Nephron progenitor cell (in vitro differentiated cells): ENCODE measurements around the gene ADNP.

Experiments used
- DNase-seq: peaks from one replicate; pipeline ENCODE4 v3.0.0; 2021
- H3K27ac Mint-ChIP-seq: 2 replicates; pipeline ENCODE4 v1.8.0; 2021; ENCODE audit warnings: mild to moderate bottlenecking, moderate library complexity, mixed read lengths
- H3K27me3 Mint-ChIP-seq: 2 replicates; pipeline ENCODE4 v1.8.0; 2021; ENCODE audit warnings: mild to moderate bottlenecking, low read depth, mixed read lengths; ENCODE audit not compliant: poor library complexity
- H3K36me3 Mint-ChIP-seq: 2 replicates; pipeline ENCODE4 v1.8.0; 2021; ENCODE audit warnings: low read depth, mixed read lengths
- H3K4me1 Mint-ChIP-seq: 2 replicates; pipeline ENCODE4 v1.8.0; 2021; ENCODE audit warnings: mixed read lengths
- H3K4me3 Mint-ChIP-seq: 2 replicates; pipeline ENCODE4 v1.8.0; 2021; ENCODE audit warnings: mild to moderate bottlenecking, moderate library complexity, mixed read lengths
- H3K9me3 Mint-ChIP-seq: 2 replicates; pipeline ENCODE4 v1.8.0; 2021; ENCODE audit warnings: mild to moderate bottlenecking, moderate library complexity, mixed read lengths
- TF ChIP-seq, protein P1 (sequence below): fragments of 200-600 bp; sonication (generic); IDR thresholded peaks from 2 replicates; pipeline ENCODE4 v1.5.0; 2021; ENCODE audit warnings: antibody characterized with exemption

ADNP gene

DNA sequence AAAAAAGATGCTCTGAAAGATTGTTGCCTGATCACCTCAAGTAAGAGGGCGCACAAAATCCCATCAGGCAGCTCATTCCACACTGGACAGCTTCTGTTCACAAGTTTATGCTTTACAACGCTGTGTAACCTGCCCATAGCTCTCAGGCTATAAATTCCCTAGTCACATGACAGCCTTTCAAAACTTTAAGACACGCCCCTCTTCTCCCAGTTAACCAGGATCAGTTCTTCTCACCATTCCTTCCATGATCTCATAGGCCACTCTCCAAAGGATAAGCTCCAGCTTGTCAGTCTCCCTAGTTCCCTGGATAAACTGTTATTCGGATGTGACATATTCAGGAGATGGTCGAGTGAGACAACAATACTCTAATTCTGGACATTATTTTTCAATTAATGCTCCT, 15.0 kb downstream of the ADNP start:
- Mint-ChIP-seq H3K36me3 (peaks cover 54% of the 10 kb centered on the region), H3K4me3 (no peak overlapping the region), H3K27me3 (no peaks in the 10 kb centered on the region), H3K4me1 (peaks cover 66% of the 10 kb centered on the region), H3K9me3 (no peaks in the 10 kb centered on the region), H3K27ac (peak overlapping the region; percentile 54)
- no peak for DNase-seq
- TF ChIP-seq, protein P1, sequence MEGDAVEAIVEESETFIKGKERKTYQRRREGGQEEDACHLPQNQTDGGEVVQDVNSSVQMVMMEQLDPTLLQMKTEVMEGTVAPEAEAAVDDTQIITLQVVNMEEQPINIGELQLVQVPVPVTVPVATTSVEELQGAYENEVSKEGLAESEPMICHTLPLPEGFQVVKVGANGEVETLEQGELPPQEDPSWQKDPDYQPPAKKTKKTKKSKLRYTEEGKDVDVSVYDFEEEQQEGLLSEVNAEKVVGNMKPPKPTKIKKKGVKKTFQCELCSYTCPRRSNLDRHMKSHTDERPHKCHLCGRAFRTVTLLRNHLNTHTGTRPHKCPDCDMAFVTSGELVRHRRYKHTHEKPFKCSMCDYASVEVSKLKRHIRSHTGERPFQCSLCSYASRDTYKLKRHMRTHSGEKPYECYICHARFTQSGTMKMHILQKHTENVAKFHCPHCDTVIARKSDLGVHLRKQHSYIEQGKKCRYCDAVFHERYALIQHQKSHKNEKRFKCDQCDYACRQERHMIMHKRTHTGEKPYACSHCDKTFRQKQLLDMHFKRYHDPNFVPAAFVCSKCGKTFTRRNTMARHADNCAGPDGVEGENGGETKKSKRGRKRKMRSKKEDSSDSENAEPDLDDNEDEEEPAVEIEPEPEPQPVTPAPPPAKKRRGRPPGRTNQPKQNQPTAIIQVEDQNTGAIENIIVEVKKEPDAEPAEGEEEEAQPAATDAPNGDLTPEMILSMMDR: no peak

GRCh38 chr20:50915424-50915823, 15.8 kb downstream of the ADNP start:
- Mint-ChIP-seq H3K27ac (peak overlapping the region; percentile 84), H3K9me3 (no peaks in the 10 kb centered on the region), H3K36me3 (peaks cover 60% of the 10 kb centered on the region), H3K4me3 (peak overlapping the region; percentile 23), H3K27me3 (no peaks in the 10 kb centered on the region), H3K4me1 (peaks cover 66% of the 10 kb centered on the region)
- TF ChIP-seq, protein P1: no peak
- no peak for DNase-seq

DNA sequence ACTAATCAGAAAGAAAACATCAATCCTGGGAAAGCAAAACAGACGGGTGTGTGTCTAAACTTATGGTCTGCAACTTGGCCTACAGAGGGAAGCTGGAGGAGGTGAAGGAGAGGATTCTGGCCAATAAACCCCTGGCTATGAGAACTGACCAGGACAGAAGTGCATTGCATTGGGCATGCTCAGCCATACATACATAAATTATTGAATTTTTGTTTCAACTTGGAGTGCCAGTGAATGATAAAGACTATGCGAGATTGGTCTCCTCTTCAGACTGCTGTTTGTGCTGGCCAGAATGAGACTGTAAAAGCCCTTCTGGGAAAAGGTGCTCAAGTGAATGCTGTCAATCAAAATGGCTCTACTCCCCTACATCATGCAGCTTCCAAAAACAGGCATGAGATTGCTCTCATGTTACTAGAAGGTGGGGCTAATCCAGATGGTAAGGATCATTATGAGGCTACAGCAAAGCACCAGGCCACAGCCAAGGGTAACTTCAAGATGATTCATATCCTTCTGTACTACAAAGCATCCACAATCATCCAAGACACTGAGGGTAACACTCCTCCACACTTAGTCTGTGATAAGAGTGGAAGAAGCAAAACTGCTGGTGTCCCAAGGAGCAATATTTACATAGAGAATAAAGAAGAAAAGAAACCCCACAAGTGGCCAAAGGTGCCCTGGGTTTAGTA, 17.4 kb downstream of the ADNP start:
- H3K27me3 Mint-ChIP-seq: no peaks in the 10 kb centered on the region
- H3K27ac Mint-ChIP-seq: peak overlapping the region; percentile 91
- H3K4me1 Mint-ChIP-seq: peaks cover 55% of the 10 kb centered on the region
- H3K9me3 Mint-ChIP-seq: no peaks in the 10 kb centered on the region
- TF ChIP-seq, protein P1: no peak
- no peak for DNase-seq
- H3K36me3 Mint-ChIP-seq: peaks cover 64% of the 10 kb centered on the region
- H3K4me3 Mint-ChIP-seq: no peak overlapping the region

- Mint-ChIP-seq H3K27ac (no peak overlapping the region), H3K27me3 (no peaks in the 10 kb centered on the region), H3K36me3 (peaks cover 60% of the 10 kb centered on the region), H3K4me3 (no peak overlapping the region), H3K9me3 (no peaks in the 10 kb centered on the region), H3K4me1 (peaks cover 34% of the 10 kb centered on the region)
- DNase-seq: no peak
- TF ChIP-seq, protein P1: no peak
Measured at GRCh38 chr20:50911716-50912115, 19.5 kb downstream of the ADNP start.

- H3K27ac Mint-ChIP-seq: no peak overlapping the region
- no peak for DNase-seq
- no peaks in the 10 kb centered on the region for H3K27me3 Mint-ChIP-seq
- peaks cover 60% of the 10 kb centered on the region for H3K36me3 Mint-ChIP-seq
- no peak overlapping the region for H3K4me3 Mint-ChIP-seq
- peaks cover 27% of the 10 kb centered on the region for H3K4me1 Mint-ChIP-seq
- no peaks in the 10 kb centered on the region for H3K9me3 Mint-ChIP-seq
- TF ChIP-seq, protein P1: no peak
Measured at GRCh38 chr20:50911030-50911429, 20.2 kb downstream of the ADNP start.

GRCh38 chr20:50909413-50909812, 21.8 kb downstream of the ADNP start:
- H3K4me3 Mint-ChIP-seq: no peak overlapping the region
- H3K4me1 Mint-ChIP-seq: peaks cover 11% of the 10 kb centered on the region
- peaks cover 57% of the 10 kb centered on the region for H3K36me3 Mint-ChIP-seq
- TF ChIP-seq, protein P1: no peak
- H3K27ac Mint-ChIP-seq: peak overlapping the region; percentile 28
- H3K9me3 Mint-ChIP-seq: no peaks in the 10 kb centered on the region
- DNase-seq: no peak
- H3K27me3 Mint-ChIP-seq: no peaks in the 10 kb centered on the region
